ENCODE data around the gene MRPL42. TPM values are rescaled to one million over a fixed set of nuclear protein-coding genes. Genes with fewer than 3 reads are reported as not detected.
A peak's percentile ranks its signal among the peaks of the same experiment; 100 is the strongest.
"Not testable (repeated sequence)": the region's sequence is repeated elsewhere in the genome, so short reads cannot be mapped to it uniquely, and the experiment has no call there.

The MRPL42 gene
- total RNA-seq, 2 experiments from 2014 or later, result 47.9 to 63.3 TPM

GRCh38 chr12:93547778-93548177, 80.5 kb downstream of the MRPL42 start:
- Mint-ChIP-seq H3K36me3 (peaks cover 10% of the 10 kb centered on the region), H3K4me3 (no peak overlapping the region), H3K27me3 (no peaks in the 10 kb centered on the region), H3K9me3 (ENCODE audit: low read depth) (no peaks in the 10 kb centered on the region), H3K4me1 (peaks cover 8% of the 10 kb centered on the region), H3K27ac (no peak overlapping the region)
- DNase-seq (no peak), ATAC-seq (no peak)
- CTCF ChIA-PET, result interaction anchor here (0.8 kb wide), 1 partner anchor 21 kb away, joined by 3 read pairs; no protein-coding TSS in a partner anchor

GRCh38 chr12:93549174-93549573, 81.9 kb downstream of the MRPL42 start:
- ATAC-seq, result no peak
- no peaks in the 10 kb centered on the region for H3K9me3 Mint-ChIP-seq (ENCODE audit: low read depth)
- CTCF ChIA-PET, result no interaction called here

GRCh38 chr12:93550748-93551611, 83.7 kb downstream of the MRPL42 start:
- no peaks in the 10 kb centered on the region for H3K9me3 Mint-ChIP-seq (ENCODE audit: low read depth)
- CTCF ChIA-PET, result interaction anchor here (1.9 kb wide), 1 partner anchor 19 kb away, joined by 4 read pairs; no protein-coding TSS in a partner anchor
- peak; percentile 15 for DNase-seq

More at GRCh38 chr12:93549174-93549573, 81.9 kb downstream of the MRPL42 start:
- no peak for DNase-seq
- no peak overlapping the region for H3K27ac Mint-ChIP-seq
- H3K4me3 Mint-ChIP-seq, result no peak overlapping the region
- peaks cover 6% of the 10 kb centered on the region for H3K36me3 Mint-ChIP-seq
- peaks cover 8% of the 10 kb centered on the region for H3K4me1 Mint-ChIP-seq
- no peaks in the 10 kb centered on the region for H3K27me3 Mint-ChIP-seq

GRCh38 chr12:93552427-93552826, 85.1 kb downstream of the MRPL42 start:
- Mint-ChIP-seq H3K36me3 (no peaks in the 10 kb centered on the region), H3K4me3 (no peak overlapping the region), H3K9me3 (ENCODE audit: low read depth) (no peaks in the 10 kb centered on the region), H3K4me1 (no peaks in the 10 kb centered on the region), H3K27me3 (no peaks in the 10 kb centered on the region), H3K27ac (no peak overlapping the region)
- ATAC-seq, result no peak
- CTCF ChIA-PET, result interaction anchor here (1.4 to 1.9 kb wide), 2 partner anchors 17 to 49 kb away, joined by 4 to 7 read pairs; no protein-coding TSS in a partner anchor
- no peak for DNase-seq

More at GRCh38 chr12:93550748-93551611, 83.7 kb downstream of the MRPL42 start:
- H3K27me3 Mint-ChIP-seq, result no peaks in the 10 kb centered on the region
- H3K27ac Mint-ChIP-seq, result no peak overlapping the region
- H3K36me3 Mint-ChIP-seq, result no peaks in the 10 kb centered on the region
- no peak for ATAC-seq
- no peak overlapping the region for H3K4me3 Mint-ChIP-seq
- H3K4me1 Mint-ChIP-seq, result no peaks in the 10 kb centered on the region

DNA sequence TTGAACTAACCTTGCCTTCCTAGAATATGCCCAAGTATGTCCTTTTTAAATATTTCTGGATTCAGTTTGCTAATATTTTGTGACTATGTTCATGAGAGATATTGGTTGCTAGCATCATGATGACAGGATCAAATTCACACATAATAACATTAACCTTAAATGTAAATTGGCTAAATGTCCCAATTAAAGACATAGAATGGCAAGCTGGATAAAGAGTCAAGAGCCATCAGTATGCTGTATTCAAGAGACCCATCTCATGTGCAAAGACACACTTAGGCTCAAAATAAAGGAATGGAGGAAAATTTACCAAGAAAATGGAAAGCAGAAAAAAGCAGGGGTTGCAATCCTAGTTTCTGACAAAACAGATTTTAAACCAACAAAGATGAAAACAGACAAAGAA, 90.6 kb downstream of the MRPL42 start:
- not testable (repeated sequence) for DNase-seq, H3K27ac Mint-ChIP-seq, ATAC-seq, H3K4me1 Mint-ChIP-seq, H3K27me3 Mint-ChIP-seq, H3K4me3 Mint-ChIP-seq
- CTCF ChIA-PET, result interaction anchor here (0.9 to 2.1 kb wide), 2 partner anchors 10 to 55 kb away, joined by 3 to 6 read pairs; no protein-coding TSS in a partner anchor
- Mint-ChIP-seq H3K9me3 (ENCODE audit: low read depth) (peaks cover 17% of the 10 kb centered on the region), H3K36me3 (peaks cover 31% of the 10 kb centered on the region)

- Mint-ChIP-seq H3K36me3 (peaks cover 31% of the 10 kb centered on the region), H3K9me3 (ENCODE audit: low read depth) (peaks cover 17% of the 10 kb centered on the region)
- not testable (repeated sequence) for DNase-seq, ATAC-seq, H3K4me1 Mint-ChIP-seq, H3K4me3 Mint-ChIP-seq, H3K27ac Mint-ChIP-seq, H3K27me3 Mint-ChIP-seq
- CTCF ChIA-PET, result interaction anchor here (0.9 to 2.2 kb wide), 3 partner anchors 9 to 56 kb away, joined by 3 to 6 read pairs (median 4); no protein-coding TSS in a partner anchor
Observed at GRCh38 chr12:93558685-93559084, 91.4 kb downstream of the MRPL42 start.

GRCh38 chr12:93563807-93564538, 96.7 kb downstream of the MRPL42 start:
- Mint-ChIP-seq H3K27me3 (peaks cover 5% of the 10 kb centered on the region), H3K36me3 (peaks cover 21% of the 10 kb centered on the region), H3K4me3 (no peak overlapping the region), H3K27ac (no peak overlapping the region), H3K9me3 (ENCODE audit: low read depth) (peaks cover 7% of the 10 kb centered on the region), H3K4me1 (peaks cover 10% of the 10 kb centered on the region)
- no peak for DNase-seq
- ATAC-seq, result peak; percentile 63
- CTCF ChIA-PET, result interaction anchor here (1.0 to 1.3 kb wide), 3 partner anchors 59 to 538 kb away, joined by 3 to 4 read pairs (median 3); no protein-coding TSS in a partner anchor

- ATAC-seq, result no peak
- H3K9me3 Mint-ChIP-seq (ENCODE audit: low read depth), result peaks cover 3% of the 10 kb centered on the region
- H3K27me3 Mint-ChIP-seq, result peaks cover 2% of the 10 kb centered on the region
- H3K36me3 Mint-ChIP-seq, result peaks cover 7% of the 10 kb centered on the region
- CTCF ChIA-PET, result interaction anchor here (6.1 kb wide), 1 partner anchor 536 kb away, joined by 105 read pairs; no protein-coding TSS in a partner anchor
- no peak for DNase-seq
- H3K27ac Mint-ChIP-seq, result no peak overlapping the region
- H3K4me1 Mint-ChIP-seq, result peaks cover 11% of the 10 kb centered on the region
- no peak overlapping the region for H3K4me3 Mint-ChIP-seq
Observed at GRCh38 chr12:93565760-93566159, 98.4 kb downstream of the MRPL42 start.

Other genes starting within 250 kb of the MRPL42 start
- 10 to 100 TPM; 42.8 to 63.8 TPM for gene NUDT4, start 89.6 kb upstream of the MRPL42 start, total RNA-seq
- gene UBE2N, start 25.6 kb upstream of the MRPL42 start, total RNA-seq, result 100 to 1,000 TPM; 166 to 213 TPM
- 10 to 100 TPM; 24.6 to 33.9 TPM for gene SOCS2, start 105.2 kb downstream of the MRPL42 start, total RNA-seq
- gene CRADD, start 209.9 kb downstream of the MRPL42 start, total RNA-seq, result 10 to 100 TPM; 10.8 to 13.1 TPM